ENCODE data around the gene SYT3. TPM values are rescaled to one million over a fixed set of nuclear protein-coding genes. Genes with fewer than 3 reads are reported as not detected.

SYT3 gene
- total RNA-seq, 6 donors from 2014 or later: 0.67 to 3.6 (median 1.4) TPM; not detected in 1

- peaks cover 0 to 15% (median 6%) of the 10 kb centered on the region in 4 donors for H3K27me3 ChIP-seq
- H3K4me3 ChIP-seq: no peak overlapping the region
- no peak for DNase-seq
- ATAC-seq (ENCODE audit: low FRiP score in 2 of 2): no peak
- WGBS, 2 donors: 48 to 63% methylated on average over 2 of the region's 2 CpGs
- no peak for TF ChIP-seq POLR2A (IDR thresholded peaks at IDR 0.05)
- no peak for TF ChIP-seq CTCF (IDR thresholded peaks at IDR 0.05)
- TF ChIP-seq POLR2AphosphoS5 (IDR thresholded peaks at IDR 0.05): no peak
- no peaks in the 10 kb centered on the region for H3K9me3 ChIP-seq
- peaks cover 0 to 12% (median 3%) of the 10 kb centered on the region in 4 donors for H3K4me1 ChIP-seq
- no peak overlapping the region for H3K27ac ChIP-seq
- no peaks in the 10 kb centered on the region for H3K36me3 ChIP-seq
These were observed 687 bp upstream of the SYT3 start for GRCh38 chr19:50640368-50640767.

GRCh38 chr19:50638600-50638999, 1.1 kb downstream of the SYT3 start:
- DNase-seq (no peak), ATAC-seq (ENCODE audit: low FRiP score in 2 of 2) (no peak)
- no peak overlapping the region for H3K27ac ChIP-seq
- no peaks in the 10 kb centered on the region for H3K36me3 ChIP-seq
- WGBS, 2 donors: 48 to 53% methylated on average over 10 of the region's 10 CpGs
- H3K9me3 ChIP-seq: peaks cover 8 to 16% (median 14%) of the 10 kb centered on the region in 4 donors
- H3K4me3 ChIP-seq: peak overlapping the region in 1 of 4 donors; percentile 55
- peaks cover 0 to 12% (median 3%) of the 10 kb centered on the region in 4 donors for H3K4me1 ChIP-seq
- H3K27me3 ChIP-seq: peaks cover 0 to 15% (median 6%) of the 10 kb centered on the region in 4 donors
- no peak for TF ChIP-seq POLR2A (IDR thresholded peaks at IDR 0.05)
- no peak for TF ChIP-seq EP300 (IDR thresholded peaks at IDR 0.05)
- no peak for TF ChIP-seq POLR2AphosphoS5 (IDR thresholded peaks at IDR 0.05)
- no peak for TF ChIP-seq CTCF (IDR thresholded peaks at IDR 0.05)

- ATAC-seq (ENCODE audit: low FRiP score in 2 of 2) (no peak), DNase-seq (no peak)
- peaks cover 12 to 23% (median 20%) of the 10 kb centered on the region in 4 donors for H3K9me3 ChIP-seq
- no peak overlapping the region for H3K4me3 ChIP-seq
- peaks cover 0 to 15% (median 6%) of the 10 kb centered on the region in 4 donors for H3K27me3 ChIP-seq
- TF ChIP-seq POLR2AphosphoS5 (IDR thresholded peaks at IDR 0.05): no peak
- no peak for TF ChIP-seq EP300 (IDR thresholded peaks at IDR 0.05)
- TF ChIP-seq POLR2A (IDR thresholded peaks at IDR 0.05): no peak
- TF ChIP-seq CTCF (IDR thresholded peaks at IDR 0.05): no peak
- peaks cover 0 to 12% (median 3%) of the 10 kb centered on the region in 4 donors for H3K4me1 ChIP-seq
- 69 to 71% methylated on average over 5 of the region's 5 CpGs for WGBS, 2 donors
- no peak overlapping the region for H3K27ac ChIP-seq
- H3K36me3 ChIP-seq: no peaks in the 10 kb centered on the region
These were observed 3.2 kb downstream of the SYT3 start for GRCh38 chr19:50636317-50637085.

GRCh38 chr19:50633973-50634372, 5.7 kb downstream of the SYT3 start:
- H3K4me1 ChIP-seq: peaks cover 0 to 2% (median 0%) of the 10 kb centered on the region in 4 donors
- H3K9me3 ChIP-seq: peaks cover 12 to 23% (median 20%) of the 10 kb centered on the region in 4 donors
- H3K27ac ChIP-seq: no peak overlapping the region
- peaks cover 0 to 2% (median under 1%) of the 10 kb centered on the region in 4 donors for H3K27me3 ChIP-seq
- TF ChIP-seq POLR2AphosphoS5 (IDR thresholded peaks at IDR 0.05) (no peak), EP300 (IDR thresholded peaks at IDR 0.05) (no peak), CTCF (IDR thresholded peaks at IDR 0.05) (no peak), POLR2A (IDR thresholded peaks at IDR 0.05) (no peak)
- no peak overlapping the region for H3K4me3 ChIP-seq
- no peak for ATAC-seq (ENCODE audit: low FRiP score in 2 of 2)
- no peak for DNase-seq
- H3K36me3 ChIP-seq: no peaks in the 10 kb centered on the region
- WGBS, 2 donors: 95 to 96% methylated on average over 2 of the region's 2 CpGs

Data from upper lobe of left lung (tissue), 6 donors.